ENCODE data around the gene CLASP1. TPM values are rescaled to one million over a fixed set of nuclear protein-coding genes. Genes with fewer than 3 reads are reported as not detected.

Gene CLASP1
- total and polyA plus RNA-seq, 2 donors (not counting 3 experiments of a cell fraction or from before 2014, with no cell fraction given), result 10.0 to 57.9 TPM

GRCh38 chr2:121521359-121521758 lies 127.9 kb downstream of the CLASP1 start:
- ChIA-PET POLR2A (interaction anchor here (1.5 kb wide), 1 partner anchor 9 kb away, joined by 8 read pairs; the partner anchor contains the start of gene RNU4ATAC), CTCF (interaction anchor here (0.6 to 1.6 kb wide), 3 partner anchors 9 to 813 kb away, joined by 3 to 10 read pairs (median 3); partner anchors contain the start of gene RNU4ATAC)
- H3K4me3 ChIP-seq (replicated peaks in 1 of 3; ENCODE audit: insufficient read depth in 1 of 3, low read depth in 1 of 3, low read length in 3 of 3), result no peak overlapping the region
- peaks cover 4 to 7% of the 10 kb centered on the region in 2 experiments for H3K36me3 ChIP-seq (ENCODE audit: control insufficient read depth in 2 of 2, extremely low read depth in 1 of 2, insufficient read depth in 2 of 2, low read length in 2 of 2)
- H4K20me1 ChIP-seq (replicated peaks; ENCODE audit: control insufficient read depth, extremely low read depth, insufficient read depth, low read length), result no peaks in the 10 kb centered on the region
- no peaks in the 10 kb centered on the region for H3K79me2 ChIP-seq (ENCODE audit: control insufficient read depth, insufficient read depth, low read length)
- BruUV-seq (replicated peaks), result no TSS peak
- no peaks in the 10 kb centered on the region for H3K9me3 ChIP-seq (replicated peaks; ENCODE audit: control insufficient read depth, insufficient read depth, low read length)
- no peak overlapping the region for H3K4me2 ChIP-seq (ENCODE audit: insufficient read depth, low read length)
- DNase-seq (ENCODE audit: low read depth, low spot score) (no peak), FAIRE-seq (no peak)
- no peak overlapping the region for H3K27ac ChIP-seq (ENCODE audit: insufficient read depth, low read depth, low read length)
- H3K9me1 ChIP-seq (replicated peaks; ENCODE audit: control insufficient read depth, extremely low read depth, insufficient read depth, low read length), result no peaks in the 10 kb centered on the region
- H2AFZ ChIP-seq (ENCODE audit: low read depth, low read length), result no peak overlapping the region
- dilution Hi-C loops (cut with MboI; ENCODE audit: extremely low pct_ligation_motif_present, low sequenced_read_pairs) (no loop called here), intact Hi-C loops (cut with micrococcal nuclease) (no loop called here)
- no peak for TF ChIP-seq POLR2A (IDR thresholded peaks at IDR 0.05; ENCODE audit: low read depth, low read length)
- TF ChIP-seq POLR2AphosphoS5 (IDR thresholded peaks at IDR 0.05; ENCODE audit: insufficient read depth, low read depth, low read length), result no peak
- no peak for TF ChIP-seq MYC (IDR thresholded peaks at IDR 0.05; ENCODE audit: low read depth, low read length)
- no peak for TF ChIP-seq EZH2 (IDR thresholded peaks at IDR 0.05; ENCODE audit: borderline replicate concordance, low read depth, low read length, severe bottlenecking)
- no peak for TF ChIP-seq CTCF (IDR thresholded peaks at IDR 0.05; ENCODE audit: extremely low read depth in 1 of 2, insufficient read depth in 1 of 2, low read depth in 1 of 2, low read length in 2 of 2)
- TF ChIP-seq, protein P1, sequence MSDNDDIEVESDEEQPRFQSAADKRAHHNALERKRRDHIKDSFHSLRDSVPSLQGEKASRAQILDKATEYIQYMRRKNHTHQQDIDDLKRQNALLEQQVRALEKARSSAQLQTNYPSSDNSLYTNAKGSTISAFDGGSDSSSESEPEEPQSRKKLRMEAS (IDR thresholded peaks at IDR 0.05; ENCODE audit: insufficient read depth, insufficient read length), result no peak
- no peak for TF ChIP-seq GATA2 (IDR thresholded peaks at IDR 0.05; ENCODE audit: insufficient read depth, insufficient read length, low read depth, low read length)
- no peak for TF ChIP-seq JUN (IDR thresholded peaks at IDR 0.05; ENCODE audit: borderline replicate concordance, insufficient read depth, insufficient read length, low read depth)
- no peak for TF ChIP-seq FOS (IDR thresholded peaks at IDR 0.05; ENCODE audit: borderline replicate concordance, insufficient read depth, low read length)
- no peaks in the 10 kb centered on the region for H3K4me1 ChIP-seq (ENCODE audit: control insufficient read depth, extremely low read depth, insufficient read depth, low read length)
- H3K27me3 ChIP-seq (ENCODE audit: control insufficient read depth in 2 of 2, insufficient read depth in 2 of 2, low read length in 2 of 2), result no peaks in the 10 kb centered on the region
- H3K9ac ChIP-seq (replicated peaks; ENCODE audit: extremely low read depth, insufficient read depth, low read length), result no peak overlapping the region

Measured in endothelial cell of umbilical vein (primary cell).